Breast epithelium (tissue), 4 donors: Measurements from ENCODE around the gene CAMTA1. TPM values are rescaled to one million over a fixed set of nuclear protein-coding genes. Genes with fewer than 3 reads are reported as not detected.

Experiments
- DNase-seq, 2 donors: peaks; one replicate each; pipeline ENCODE4 v3.0.0-alpha.2; 2019; ENCODE audit warnings: low spot score in 2 of 2
- H3K27ac ChIP-seq, 2 donors: fragments of 200-600 bp; sonication (generic) in 1 of 2; one replicate each; pipeline ENCODE4 v1.5.1; 2016 to 2019; ENCODE audit warnings: mild to moderate bottlenecking in 1 of 2
- H3K27me3 ChIP-seq, 2 donors: fragments of 200-600 bp; sonication (generic) in 1 of 2; one replicate each; pipeline versions ENCODE4 v1.5.1 to v1.6.0; 2017 to 2019; ENCODE audit warnings: control low read depth in 1 of 2, mild to moderate bottlenecking in 1 of 2
- H3K36me3 ChIP-seq: fragments of 200-600 bp; one replicate; pipeline ENCODE4 v1.5.1; 2019
- H3K4me1 ChIP-seq, 2 donors: fragments of 200-600 bp; sonication (generic); one replicate each; pipeline ENCODE4 v1.5.1; 2016 to 2019; ENCODE audit warnings: control low read depth in 1 of 2
- H3K4me3 ChIP-seq, 3 donors: fragments of 200-600 bp; sonication (generic); 1 replicate in 2 of 3; 2 replicates in 1 of 3; pipeline ENCODE4 v1.5.1; 2016 to 2019; ENCODE audit warnings: mild to moderate bottlenecking in 3 of 3, moderate library complexity in 2 of 3
- H3K9me3 ChIP-seq, 2 donors: fragments of 200-600 bp; sonication (generic) in 1 of 2; one replicate each; pipeline ENCODE4 v1.5.1; 2016 to 2019; ENCODE audit warnings: control low read depth in 1 of 2
- CTCF ChIP-seq, 3 donors: fragments of 450-650 bp; IDR thresholded peaks; one replicate each; pipeline ENCODE4 v1.5.1; 2016 to 2017; ENCODE audit warnings: antibody characterized with exemption in 3 of 3, mild to moderate bottlenecking in 3 of 3, moderate library complexity in 3 of 3
- POLR2A ChIP-seq: fragments of 450-650 bp; IDR thresholded peaks from one replicate; pipeline ENCODE4 v1.6.1; 2016; ENCODE audit warnings: antibody characterized with exemption, mild to moderate bottlenecking, moderate library complexity
- POLR2AphosphoS5 ChIP-seq, 3 donors: sonication (generic); formaldehyde crosslinking; IDR thresholded peaks; one replicate each; pipeline ENCODE4 v1.6.1; 2017; ENCODE audit warnings: antibody characterized with exemption in 3 of 3
- intact Hi-C: fragments of 100-400 bp; cut with DNase I; formaldehyde crosslinking; loops from one replicate; pipeline ENCODE4 v1.15.1; 2023; ENCODE audit warnings: low total_unique reads
- total RNA-seq, 3 donors: library from RNA; depleted of rRNA; stranded (reverse); fragments of >200 nt; gene quantifications; one replicate each; pipeline ENCODE4 v1.1.0, GENCODE V29; 2016

CAMTA1 gene
- total RNA-seq, 3 donors from 2014 or later = 53.4 to 84.0 (median 61.9) TPM

DNA sequence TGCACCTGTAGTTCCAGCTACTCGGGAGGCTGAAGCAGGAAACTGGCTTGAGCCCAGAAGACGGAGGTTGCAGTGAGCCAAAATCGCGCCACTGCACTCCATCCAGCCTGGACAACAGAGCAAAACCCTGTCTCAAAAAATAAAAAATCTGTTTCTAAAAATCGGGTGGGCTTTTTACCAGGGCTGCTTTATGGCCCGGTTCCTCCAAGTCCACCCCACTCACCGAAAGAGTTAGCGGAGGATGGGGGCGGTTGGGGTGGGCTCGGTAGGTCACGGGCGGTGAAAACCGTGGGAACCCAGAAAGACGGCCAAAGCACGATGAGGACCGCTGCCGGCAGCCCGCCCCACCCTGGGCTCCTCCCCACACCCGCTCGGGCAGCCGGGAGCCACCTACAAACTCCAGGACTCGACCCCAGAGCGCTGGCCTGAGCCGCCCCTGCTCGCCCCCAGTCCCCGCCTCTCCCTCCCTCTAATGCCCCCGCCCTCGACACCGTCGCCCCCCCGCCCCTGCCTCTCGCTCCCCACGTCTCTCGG, 998.0 kb downstream of the CAMTA1 start:
- Histone ChIP-seq H3K4me1 (peaks cover 0 to 5% of the 10 kb centered on the region in 2 donors), H3K27me3 (no peaks in the 10 kb centered on the region), H3K36me3 (no peaks in the 10 kb centered on the region), H3K27ac (peak overlapping the region; percentile 94 to 96), H3K4me3 (peak overlapping the region; percentile 56 to 90 (median 72)), H3K9me3 (no peaks in the 10 kb centered on the region)
- peak; percentile 56 to 76 for DNase-seq
- TF ChIP-seq POLR2AphosphoS5 (IDR thresholded peaks at IDR 0.05) (peak in 1 of 3 donors; percentile 27), CTCF (IDR thresholded peaks at IDR 0.05) (no peak)
- intact Hi-C loops = no loop called here

- Histone ChIP-seq H3K27me3 (no peaks in the 10 kb centered on the region), H3K4me3 (peak within 1 kb of the TSS; percentile 59 to 90 (median 72)), H3K27ac (peak within 1 kb of the TSS; percentile 94 to 96), H3K9me3 (no peaks in the 10 kb centered on the region), H3K4me1 (peaks cover 0 to 5% of the 10 kb centered on the region in 2 donors), H3K36me3 (no peaks in the 10 kb centered on the region)
- TF ChIP-seq POLR2AphosphoS5 (IDR thresholded peaks at IDR 0.05) (peak; percentile 53 to 76 (median 59)), POLR2A (no peak), CTCF (IDR thresholded peaks at IDR 0.05) (peak in 1 of 3 donors; percentile 6)
- intact Hi-C loops = no loop called here
- peak; percentile 98 for DNase-seq
These were observed 998.7 kb downstream of the CAMTA1 start, which contains the start of gene PER3 for GRCh38 chr1:7783826-7784491. Gene PER3 (plus strand): TSS chr1:7784291. CDS start chr1:7784878, 587 bp downstream.

GRCh38 chr1:7784492-7785071, 999.3 kb downstream of the CAMTA1 start:
- DNase-seq = peak; percentile 58 to 64
- TF ChIP-seq CTCF (IDR thresholded peaks at IDR 0.05) = no peak
- TF ChIP-seq POLR2AphosphoS5 (IDR thresholded peaks at IDR 0.05) = no peak
- no peak for TF ChIP-seq POLR2A

GRCh38 chr1:7785108-7785507, 999.9 kb downstream of the CAMTA1 start:
- no peak for DNase-seq
- intact Hi-C loops = no loop called here
- no peaks in the 10 kb centered on the region for H3K9me3 ChIP-seq
- no peaks in the 10 kb centered on the region for H3K36me3 ChIP-seq
- H3K27me3 ChIP-seq = no peaks in the 10 kb centered on the region
- TF ChIP-seq CTCF (IDR thresholded peaks at IDR 0.05) (no peak), POLR2AphosphoS5 (IDR thresholded peaks at IDR 0.05) (no peak), POLR2A (no peak)
- H3K27ac ChIP-seq = peak overlapping the region in 1 of 2 donors; percentile 94
- peaks cover 0 to 5% of the 10 kb centered on the region in 2 donors for H3K4me1 ChIP-seq
- H3K4me3 ChIP-seq = peak overlapping the region; percentile 59 to 90 (median 72)

More at GRCh38 chr1:7784492-7785071, 999.3 kb downstream of the CAMTA1 start:
- intact Hi-C loops = no loop called here
- Histone ChIP-seq H3K4me1 (peaks cover 0 to 5% of the 10 kb centered on the region in 2 donors), H3K27ac (peak overlapping the region; percentile 94 to 96), H3K4me3 (peak overlapping the region; percentile 59 to 90 (median 72)), H3K36me3 (no peaks in the 10 kb centered on the region), H3K27me3 (no peaks in the 10 kb centered on the region), H3K9me3 (no peaks in the 10 kb centered on the region)

DNA sequence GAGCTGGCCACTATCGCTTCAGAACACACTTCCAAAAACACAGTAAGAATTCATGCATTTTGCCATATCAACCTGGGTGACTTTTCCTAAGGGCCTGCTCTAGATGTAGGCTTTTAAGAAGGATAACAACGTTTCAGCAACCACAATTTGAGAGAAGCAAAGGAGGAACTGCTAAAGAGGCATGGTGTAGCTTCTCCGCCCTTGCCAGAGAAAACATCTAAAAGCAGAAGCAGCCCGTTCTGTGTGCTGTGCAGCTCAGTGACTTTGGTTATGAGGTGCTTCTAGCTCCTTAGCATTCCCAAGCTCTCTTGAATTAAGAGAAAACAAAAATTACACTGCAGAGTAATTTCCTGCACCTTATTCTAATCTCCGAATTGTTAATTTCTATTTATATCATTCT, 1001.5 kb downstream of the CAMTA1 start:
- peaks cover 0 to 5% of the 10 kb centered on the region in 2 donors for H3K4me1 ChIP-seq
- H3K9me3 ChIP-seq = peaks cover 8 to 11% of the 10 kb centered on the region in 2 donors
- H3K4me3 ChIP-seq = no peak overlapping the region
- peaks cover 4% of the 10 kb centered on the region for H3K36me3 ChIP-seq
- DNase-seq = no peak
- no peak overlapping the region for H3K27ac ChIP-seq
- no peaks in the 10 kb centered on the region for H3K27me3 ChIP-seq
- intact Hi-C loops = no loop called here
- no peak for TF ChIP-seq CTCF (IDR thresholded peaks at IDR 0.05)
- TF ChIP-seq POLR2AphosphoS5 (IDR thresholded peaks at IDR 0.05) = no peak
- no peak for TF ChIP-seq POLR2A
